Measurements from ENCODE around the gene CRIM1.

DNA sequence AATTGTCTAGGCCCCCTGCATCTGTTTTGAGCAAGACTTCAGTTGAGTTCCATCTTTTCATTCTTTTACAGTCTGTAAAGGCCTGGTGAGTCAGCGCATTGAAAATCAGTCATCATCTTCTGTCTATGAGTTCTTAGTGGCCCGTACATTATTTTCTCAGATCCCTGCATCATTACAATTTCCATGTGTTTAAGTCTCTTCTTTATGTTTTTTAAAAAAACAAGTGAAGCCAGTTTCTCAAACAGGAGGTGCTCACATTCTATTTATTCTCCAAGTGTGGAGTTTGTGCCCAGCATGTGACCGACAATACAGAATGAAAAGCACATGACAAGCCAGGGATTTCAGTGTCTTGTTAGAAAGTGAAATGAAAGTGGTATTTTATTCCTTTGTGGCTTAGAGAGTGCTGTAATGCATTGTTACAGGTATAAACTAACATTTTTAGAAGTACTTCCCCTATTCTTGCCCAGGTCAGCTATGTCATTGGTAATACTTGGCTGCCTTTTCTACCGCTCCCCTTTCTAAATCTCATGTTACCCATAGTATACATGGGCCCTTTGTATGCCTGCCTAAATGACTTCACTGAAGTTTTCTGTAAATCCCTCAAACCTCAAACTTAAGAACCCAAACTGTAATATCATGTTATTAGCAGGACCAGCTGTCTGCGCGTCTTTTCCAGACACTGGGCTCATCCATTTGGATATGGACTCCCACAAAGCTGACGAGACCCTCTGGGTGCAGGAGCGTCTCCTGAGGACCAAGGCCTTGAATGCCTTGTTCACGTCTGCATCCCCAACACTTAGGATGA lies 174.8 kb downstream of the CRIM1 start:
- TF ChIP-seq POLR2AphosphoS5 (IDR thresholded peaks at IDR 0.05) = no peak
- TF ChIP-seq POLR2A (IDR thresholded peaks at IDR 0.05) = no peak
- TF ChIP-seq, protein P1, sequence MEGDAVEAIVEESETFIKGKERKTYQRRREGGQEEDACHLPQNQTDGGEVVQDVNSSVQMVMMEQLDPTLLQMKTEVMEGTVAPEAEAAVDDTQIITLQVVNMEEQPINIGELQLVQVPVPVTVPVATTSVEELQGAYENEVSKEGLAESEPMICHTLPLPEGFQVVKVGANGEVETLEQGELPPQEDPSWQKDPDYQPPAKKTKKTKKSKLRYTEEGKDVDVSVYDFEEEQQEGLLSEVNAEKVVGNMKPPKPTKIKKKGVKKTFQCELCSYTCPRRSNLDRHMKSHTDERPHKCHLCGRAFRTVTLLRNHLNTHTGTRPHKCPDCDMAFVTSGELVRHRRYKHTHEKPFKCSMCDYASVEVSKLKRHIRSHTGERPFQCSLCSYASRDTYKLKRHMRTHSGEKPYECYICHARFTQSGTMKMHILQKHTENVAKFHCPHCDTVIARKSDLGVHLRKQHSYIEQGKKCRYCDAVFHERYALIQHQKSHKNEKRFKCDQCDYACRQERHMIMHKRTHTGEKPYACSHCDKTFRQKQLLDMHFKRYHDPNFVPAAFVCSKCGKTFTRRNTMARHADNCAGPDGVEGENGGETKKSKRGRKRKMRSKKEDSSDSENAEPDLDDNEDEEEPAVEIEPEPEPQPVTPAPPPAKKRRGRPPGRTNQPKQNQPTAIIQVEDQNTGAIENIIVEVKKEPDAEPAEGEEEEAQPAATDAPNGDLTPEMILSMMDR (IDR thresholded peaks at IDR 0.05) = no peak
- TF ChIP-seq EP300 (IDR thresholded peaks at IDR 0.05) = no peak
